Smooth muscle cell (in vitro differentiated cells): ENCODE data around the gene ABI3BP. TPM values are rescaled to one million over a fixed set of nuclear protein-coding genes. Genes with fewer than 3 reads are reported as not detected.

Experiments
- DNase-seq: peaks from one replicate; lab custom pipeline; 2025; ENCODE audit not compliant: unreplicated experiment; lab: John Stamatoyannopoulos, UW
- H2AFZ ChIP-seq: fragments of 200-600 bp; sonication (generic); 2 replicates; pipeline ENCODE4 v1.6.0; 2016; ENCODE audit warnings: antibody characterized with exemption, low read depth, mild to moderate bottlenecking
- H3F3A ChIP-seq: fragments of 200-600 bp; sonication (generic); 2 replicates; pipeline ENCODE4 v1.6.0; 2017; ENCODE audit warnings: antibody characterized with exemption, low read depth
- H3K27ac ChIP-seq: fragments of 200-600 bp; sonication (generic); 2 replicates; pipeline ENCODE4 v1.5.1; 2016; ENCODE audit warnings: low read depth, mild to moderate bottlenecking
- H3K27me3 ChIP-seq: fragments of 200-600 bp; sonication (generic); 2 replicates; pipeline ENCODE4 v1.6.1; 2016; ENCODE audit warnings: low read depth, mild to moderate bottlenecking
- H3K36me3 ChIP-seq: fragments of 200-600 bp; sonication (generic); 2 replicates; pipeline ENCODE4 v1.5.1; 2016; ENCODE audit warnings: low read depth
- H3K4me1 ChIP-seq: fragments of 200-600 bp; sonication (generic); 2 replicates; pipeline ENCODE4 v1.5.1; 2016; ENCODE audit warnings: low read depth
- H3K4me2 ChIP-seq: fragments of 200-600 bp; sonication (generic); 2 replicates; pipeline ENCODE4 v1.6.0; 2016; ENCODE audit warnings: mild to moderate bottlenecking
- H3K4me3 ChIP-seq: fragments of 200-600 bp; sonication (generic); 2 replicates; pipeline ENCODE4 v1.5.1; 2016; ENCODE audit warnings: mild to moderate bottlenecking
- H3K79me2 ChIP-seq: fragments of 200-600 bp; sonication (generic); 2 replicates; pipeline ENCODE4 v1.6.0; 2016; ENCODE audit warnings: low read depth, mild to moderate bottlenecking
- H3K9ac ChIP-seq: fragments of 200-600 bp; sonication (generic); 2 replicates; pipeline ENCODE4 v1.6.0; 2016; ENCODE audit warnings: low read depth
- H3K9me3 ChIP-seq: fragments of 200-600 bp; sonication (generic); replicated peaks from 2 replicates; pipeline ENCODE4 v1.5.1; 2016; ENCODE audit warnings: low read depth
- H4K20me1 ChIP-seq: fragments of 200-600 bp; sonication (generic); 2 replicates; pipeline ENCODE4 v1.6.0; 2016; ENCODE audit warnings: low read depth
- CTCF ChIP-seq: fragments of 200-600 bp; sonication (generic); IDR thresholded peaks from 2 replicates; pipeline ENCODE4 v1.5.1; 2017; ENCODE audit warnings: borderline replicate concordance, mild to moderate bottlenecking, antibody characterized with exemption; ENCODE audit not compliant: insufficient read depth, poor library complexity, severe bottlenecking
- WGBS: methylation state at CpG from one replicate; pipeline ENCODE4 v1.1.7; 2016; ENCODE audit warnings: low lambda C conversion rate; 5-methylcytosine and 5-hydroxymethylcytosine counted together
- polyA plus RNA-seq: library from polyadenylated mRNA; unstranded; fragments of >200 nt; fragmentation: Nextera tagmentation; extraction: Ambion mirVana; gene quantifications from 2 replicates; pipeline ENCODE4 v1.2.1, GENCODE V29; 2016
- total RNA-seq: library from RNA; depleted of rRNA; stranded (reverse); fragments of >200 nt; gene quantifications from 2 replicates; pipeline ENCODE4 v1.2.3, GENCODE V29; 2014

The ABI3BP gene
- total and polyA plus RNA-seq, 2 experiments from 2014 or later = 0.47 to 0.58 TPM

- Histone ChIP-seq H3K27me3 (no peaks in the 10 kb centered on the region), H3K27ac (no peak overlapping the region), H3K36me3 (no peaks in the 10 kb centered on the region), H4K20me1 (no peaks in the 10 kb centered on the region), H3K79me2 (no peaks in the 10 kb centered on the region), H3K4me2 (no peak overlapping the region), H3K9ac (no peak overlapping the region), H3K4me3 (no peak overlapping the region), H2AFZ (no peak overlapping the region), H3F3A (no peaks in the 10 kb centered on the region), H3K4me1 (no peaks in the 10 kb centered on the region), H3K9me3 (no peaks in the 10 kb centered on the region)
- WGBS = 53% methylated on average over 2 of the region's 2 CpGs
- TF ChIP-seq CTCF = no peak
- no peak for DNase-seq
Measured at GRCh38 chr3:101009386-101009785, 16.2 kb upstream of the ABI3BP start.

GRCh38 chr3:100999160-100999559, 5.9 kb upstream of the ABI3BP start:
- 87% methylated on average over 2 of the region's 2 CpGs for WGBS
- H3F3A ChIP-seq = no peaks in the 10 kb centered on the region
- no peaks in the 10 kb centered on the region for H3K36me3 ChIP-seq
- no peak overlapping the region for H2AFZ ChIP-seq
- H3K27ac ChIP-seq = no peak overlapping the region
- H3K9ac ChIP-seq = no peak overlapping the region
- H3K4me1 ChIP-seq = no peaks in the 10 kb centered on the region
- H3K4me2 ChIP-seq = no peak overlapping the region
- no peaks in the 10 kb centered on the region for H3K79me2 ChIP-seq
- no peak for DNase-seq
- H3K27me3 ChIP-seq = no peaks in the 10 kb centered on the region
- H3K9me3 ChIP-seq = no peaks in the 10 kb centered on the region
- TF ChIP-seq CTCF = no peak
- H4K20me1 ChIP-seq = no peaks in the 10 kb centered on the region
- H3K4me3 ChIP-seq = no peak overlapping the region

- Histone ChIP-seq H3K4me1 (peaks cover 18% of the 10 kb centered on the region), H3K27me3 (no peaks in the 10 kb centered on the region), H4K20me1 (no peaks in the 10 kb centered on the region), H3K9ac (no peak overlapping the region), H3F3A (no peaks in the 10 kb centered on the region), H2AFZ (no peak overlapping the region), H3K27ac (no peak overlapping the region), H3K36me3 (no peaks in the 10 kb centered on the region), H3K4me2 (no peak overlapping the region), H3K4me3 (no peak overlapping the region), H3K9me3 (no peaks in the 10 kb centered on the region), H3K79me2 (no peaks in the 10 kb centered on the region)
- TF ChIP-seq CTCF = no peak
- 86% methylated on average over 2 of the region's 2 CpGs for WGBS
- DNase-seq = no peak
Measured at GRCh38 chr3:100994809-100995208, 1.6 kb upstream of the ABI3BP start.

GRCh38 chr3:100994187-100994586, 966 bp upstream of the ABI3BP start:
- H3K36me3 ChIP-seq = no peaks in the 10 kb centered on the region
- no peak for TF ChIP-seq CTCF
- no peaks in the 10 kb centered on the region for H4K20me1 ChIP-seq
- H3K4me2 ChIP-seq = no peak overlapping the region
- H3K27me3 ChIP-seq = no peaks in the 10 kb centered on the region
- DNase-seq = no peak
- no peak overlapping the region for H3K27ac ChIP-seq
- H3K4me3 ChIP-seq = no peak overlapping the region
- WGBS = 91% methylated on average over 5 of the region's 5 CpGs
- H3F3A ChIP-seq = no peaks in the 10 kb centered on the region
- H3K4me1 ChIP-seq = peaks cover 18% of the 10 kb centered on the region
- H3K9ac ChIP-seq = no peak overlapping the region
- no peak overlapping the region for H2AFZ ChIP-seq
- H3K79me2 ChIP-seq = no peaks in the 10 kb centered on the region
- no peaks in the 10 kb centered on the region for H3K9me3 ChIP-seq
